ENCODE data around the gene APOLD1. TPM values are rescaled to one million over a fixed set of nuclear protein-coding genes. Genes with fewer than 3 reads are reported as not detected.

APOLD1 gene
- total and polyA plus RNA-seq, 2 of the 8 experiments (the other 6 are each of a cell fraction or from before 2014, with no cell fraction given), result 0.12 to 0.71 TPM

- TF ChIP-seq E2F6 (IDR thresholded peaks at IDR 0.05), result peak; percentile 96
- no peak for TF ChIP-seq CTBP2 (IDR thresholded peaks at IDR 0.05; ENCODE audit: borderline replicate concordance, insufficient read depth, insufficient read length, low read length)
- TF ChIP-seq RFX5 (IDR thresholded peaks at IDR 0.05; ENCODE audit: borderline replicate concordance, low read depth, low read length), result no peak
- TF ChIP-seq ATF2 (IDR thresholded peaks at IDR 0.05; ENCODE audit: low read length), result no peak
- TF ChIP-seq GABPA (IDR thresholded peaks at IDR 0.05; ENCODE audit: borderline replicate concordance, insufficient read depth, low read length), result no peak
- 0 out of 2 replicates have a peak, but pooled peaks have one; percentile 41 for TF ChIP-seq YY1 (IDR thresholded peaks at IDR 0.05; ENCODE audit: low read depth, low read length)
- TF ChIP-seq RXRA (IDR thresholded peaks at IDR 0.05; ENCODE audit: insufficient read depth, low read depth, low read length), result no peak
- TF ChIP-seq CREB1 (IDR thresholded peaks at IDR 0.05), result no peak
- TF ChIP-seq SP1 (IDR thresholded peaks at IDR 0.05; ENCODE audit: low read depth, low read length), result no peak
- peak; percentile 43 for TF ChIP-seq ASH2L (IDR thresholded peaks at IDR 0.05; ENCODE audit: low read length)
- peak; percentile 90 for TF ChIP-seq KDM4A (IDR thresholded peaks at IDR 0.05; ENCODE audit: low read depth, low read length, severe bottlenecking)
- TF ChIP-seq SIX5 (IDR thresholded peaks at IDR 0.05; ENCODE audit: low read depth, low read length), result no peak
- no peak for TF ChIP-seq SRF (IDR thresholded peaks at IDR 0.05; ENCODE audit: low read depth, low read length)
- TF ChIP-seq HDAC2 (IDR thresholded peaks at IDR 0.05; ENCODE audit: borderline replicate concordance in 1 of 2, low read depth in 2 of 2, low read length in 2 of 2), result no peak
- TF ChIP-seq MAFK (IDR thresholded peaks at IDR 0.05; ENCODE audit: low read depth, low read length), result no peak
- no peak for TF ChIP-seq SP4 (IDR thresholded peaks at IDR 0.05; ENCODE audit: low read length)
- no peak for TF ChIP-seq KDM1A (IDR thresholded peaks at IDR 0.05; ENCODE audit: borderline replicate concordance, low read length)
- peak; percentile 88 for TF ChIP-seq NRF1 (IDR thresholded peaks at IDR 0.05; ENCODE audit: low read depth, low read length)
- no peak for TF ChIP-seq SIRT6 (IDR thresholded peaks at IDR 0.05; ENCODE audit: low read length)
- TF ChIP-seq BCL11A (IDR thresholded peaks at IDR 0.05; ENCODE audit: low read depth in 2 of 2, low read length in 2 of 2), result no peak
- TF ChIP-seq FOSL1 (IDR thresholded peaks at IDR 0.05; ENCODE audit: insufficient read depth, low read depth, low read length), result no peak
- TF ChIP-seq POU5F1 (IDR thresholded peaks at IDR 0.05; ENCODE audit: low read depth, low read length), result no peak
Measured at GRCh38 chr12:12786706-12787601, 1.5 kb downstream of the APOLD1 start (continued).

Measured in H1 (cell line).